ENCODE measurements around the gene AP1S1.

GRCh38 chr7:101120315-101120714 is 34.0 kb upstream of the AP1S1 start:
- no peak for TF ChIP-seq POU2F2 (IDR thresholded peaks at IDR 0.05; ENCODE audit: low read depth, low read length)
- no peak for TF ChIP-seq POLR2AphosphoS5 (IDR thresholded peaks at IDR 0.05; ENCODE audit: low read depth, low read length)
- no peak for TF ChIP-seq POLR2A (IDR thresholded peaks at IDR 0.05; ENCODE audit: low read depth, low read length)

All from GM12891 (cell line).